IMR-90 (cell line): Measurements from ENCODE around the gene L3MBTL4.

ENCODE experiments used
- FOS ChIP-seq: fragments of 150-350 bp; IDR thresholded peaks from 2 replicates; pipeline ENCODE4 v1.6.1; 2016; ENCODE audit warnings: low read depth, low read length
- MAZ ChIP-seq: IDR thresholded peaks from 2 replicates; pipeline ENCODE4 v1.6.1; 2012; ENCODE audit warnings: low read depth, mild to moderate bottlenecking, low read length, improper control_type of control experiment, moderate library complexity, borderline replicate concordance
- POLR2A ChIP-seq: IDR thresholded peaks from 2 replicates; pipeline ENCODE4 v1.6.1; 2012; ENCODE audit warnings: mild to moderate bottlenecking, low read depth, low read length
- RAD21 ChIP-seq: IDR thresholded peaks from 2 replicates; pipeline ENCODE4 v1.6.1; 2012; ENCODE audit warnings: low read length, improper control_type of control experiment
- TF ChIP-seq, protein P1 (sequence below): conservative IDR thresholded peaks from 2 replicates; pipeline ENCODE4 v1.5.1; 2012; ENCODE audit warnings: mild to moderate bottlenecking, low read depth, low read length, improper control_type of control experiment

GRCh38 chr18:6409933-6410332, 4.8 kb downstream of the L3MBTL4 start:
- TF ChIP-seq MAZ (no peak), POLR2A (no peak), RAD21 (no peak), FOS (no peak)
- TF ChIP-seq, protein P1, sequence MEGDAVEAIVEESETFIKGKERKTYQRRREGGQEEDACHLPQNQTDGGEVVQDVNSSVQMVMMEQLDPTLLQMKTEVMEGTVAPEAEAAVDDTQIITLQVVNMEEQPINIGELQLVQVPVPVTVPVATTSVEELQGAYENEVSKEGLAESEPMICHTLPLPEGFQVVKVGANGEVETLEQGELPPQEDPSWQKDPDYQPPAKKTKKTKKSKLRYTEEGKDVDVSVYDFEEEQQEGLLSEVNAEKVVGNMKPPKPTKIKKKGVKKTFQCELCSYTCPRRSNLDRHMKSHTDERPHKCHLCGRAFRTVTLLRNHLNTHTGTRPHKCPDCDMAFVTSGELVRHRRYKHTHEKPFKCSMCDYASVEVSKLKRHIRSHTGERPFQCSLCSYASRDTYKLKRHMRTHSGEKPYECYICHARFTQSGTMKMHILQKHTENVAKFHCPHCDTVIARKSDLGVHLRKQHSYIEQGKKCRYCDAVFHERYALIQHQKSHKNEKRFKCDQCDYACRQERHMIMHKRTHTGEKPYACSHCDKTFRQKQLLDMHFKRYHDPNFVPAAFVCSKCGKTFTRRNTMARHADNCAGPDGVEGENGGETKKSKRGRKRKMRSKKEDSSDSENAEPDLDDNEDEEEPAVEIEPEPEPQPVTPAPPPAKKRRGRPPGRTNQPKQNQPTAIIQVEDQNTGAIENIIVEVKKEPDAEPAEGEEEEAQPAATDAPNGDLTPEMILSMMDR = no peak
